HEK293 (cell line): ENCODE data around the gene MSI2.

ENCODE experiments used
- CTCF ChIA-PET: fragments of 350-600 bp; formaldehyde crosslinking; extraction: SDS; loops from one replicate; lab custom pipeline; 2021; ENCODE audit warnings: antibody characterized with exemption; lab: Yijun Ruan, JAX
- POLR2A ChIA-PET: fragments of 300-600 bp; formaldehyde crosslinking; extraction: SDS; loops from one replicate; lab custom pipeline; 2020; ENCODE audit warnings: antibody characterized with exemption, inconsistent platforms; lab: Yijun Ruan, JAX
- H3K27ac ChIP-seq: fragments of 200-500 bp; sonication (Bioruptor generic); 2 replicates; pipeline ENCODE4 v1.5.1; 2014; ENCODE audit warnings: low read depth, low read length, control low read depth, inconsistent platforms; ENCODE audit errors: extremely low read depth
- H3K36me3 ChIP-seq, 2 experiments: fragments of 200-500 bp in 1 of 2; sonication (Bioruptor generic) in 1 of 2; 1 replicate in 1 of 2; 2 replicates in 1 of 2; pipeline ENCODE4 v1.5.1; 2014 to 2017; ENCODE audit warnings: inconsistent platforms in 2 of 2, low read length in 2 of 2; ENCODE audit not compliant: control insufficient read depth in 2 of 2, insufficient read depth in 1 of 2
- H3K4me1 ChIP-seq: fragments of 200-500 bp; sonication (Bioruptor generic); 2 replicates; pipeline ENCODE4 v1.5.1; 2014; ENCODE audit warnings: mild to moderate bottlenecking, low read length, inconsistent platforms; ENCODE audit not compliant: control insufficient read depth, insufficient read depth
- H3K4me3 ChIP-seq: 2 replicates; pipeline ENCODE4 v1.5.1; 2011; ENCODE audit warnings: low read depth, mild to moderate bottlenecking, control low read depth, low read length, moderate library complexity
- H3K9me3 ChIP-seq: fragments of 200-500 bp; sonication (Bioruptor generic); 2 replicates; pipeline ENCODE4 v1.5.1; 2014; ENCODE audit warnings: low read depth, low read length, inconsistent platforms; ENCODE audit not compliant: control insufficient read depth, insufficient read depth
- GLI4 ChIP-seq: fragments of 450-650 bp; formaldehyde crosslinking; IDR thresholded peaks from 2 replicates; pipeline ENCODE4 v1.5.1; 2016; ENCODE audit warnings: missing biosample characterization, missing genetic modification characterization
- GLIS1 ChIP-seq: fragments of 450-650 bp; formaldehyde crosslinking; IDR thresholded peaks from 2 replicates; pipeline ENCODE4 v1.5.1; 2016; ENCODE audit warnings: missing biosample characterization, missing genetic modification characterization
- IKZF3 ChIP-seq: fragments of 450-650 bp; IDR thresholded peaks from 2 replicates; pipeline ENCODE4 v1.5.0; 2018; ENCODE audit warnings: missing biosample characterization, mild to moderate bottlenecking, missing genetic modification characterization, moderate library complexity
- PRDM2 ChIP-seq: fragments of 450-650 bp; formaldehyde crosslinking; IDR thresholded peaks from 2 replicates; pipeline ENCODE4 v1.5.1; 2016; ENCODE audit warnings: missing biosample characterization, missing genetic modification characterization, borderline replicate concordance
- SETDB1 ChIP-seq: IDR thresholded peaks from one replicate; pipeline ENCODE4 v1.6.1; 2017; ENCODE audit warnings: mild to moderate bottlenecking, low read length, moderate library complexity, mixed read lengths; ENCODE audit not compliant: insufficient read length
- ZBTB17 ChIP-seq: fragments of 450-650 bp; formaldehyde crosslinking; IDR thresholded peaks from 2 replicates; pipeline ENCODE4 v1.5.1; 2016; ENCODE audit warnings: missing biosample characterization, missing genetic modification characterization
- ZIC2 ChIP-seq: fragments of 450-650 bp; formaldehyde crosslinking; IDR thresholded peaks from 2 replicates; pipeline ENCODE4 v1.5.1; 2016; ENCODE audit warnings: missing biosample characterization, missing genetic modification characterization
- ZNF18 ChIP-seq: fragments of 450-650 bp; formaldehyde crosslinking; IDR thresholded peaks from 2 replicates; pipeline ENCODE4 v1.5.1; 2016; ENCODE audit warnings: missing biosample characterization, missing genetic modification characterization
- ZNF24 ChIP-seq: fragments of 450-650 bp; formaldehyde crosslinking; IDR thresholded peaks from 2 replicates; pipeline ENCODE4 v1.5.1; 2016; ENCODE audit warnings: missing biosample characterization, missing genetic modification characterization
- ZNF341 ChIP-seq: fragments of 450-650 bp; formaldehyde crosslinking; IDR thresholded peaks from 2 replicates; pipeline ENCODE4; 2016; ENCODE audit warnings: low read depth, missing biosample characterization, missing genetic modification characterization
- ZNF548 ChIP-seq: fragments of 450-650 bp; formaldehyde crosslinking; IDR thresholded peaks from 2 replicates; pipeline ENCODE4 v1.5.1; 2016; ENCODE audit warnings: missing biosample characterization, missing genetic modification characterization
- ZNF555 ChIP-seq: fragments of 450-650 bp; formaldehyde crosslinking; conservative IDR thresholded peaks from 2 replicates; pipeline ENCODE4 v1.5.1; 2017; ENCODE audit warnings: missing biosample characterization, mild to moderate bottlenecking, missing genetic modification characterization, inconsistent platforms
- ZNF558 ChIP-seq: fragments of 450-650 bp; formaldehyde crosslinking; IDR thresholded peaks from 2 replicates; pipeline ENCODE4 v1.5.1; 2016; ENCODE audit warnings: missing biosample characterization, missing genetic modification characterization
- ZNF596 ChIP-seq: fragments of 450-650 bp; IDR thresholded peaks from 2 replicates; pipeline ENCODE4 v1.5.0; 2018; ENCODE audit warnings: missing biosample characterization, mild to moderate bottlenecking, missing genetic modification characterization, moderate library complexity
- ZNF626 ChIP-seq: fragments of 450-650 bp; sonication (Bioruptor Pico); formaldehyde crosslinking; IDR thresholded peaks from 2 replicates; pipeline ENCODE4 v1.5.1; 2018; ENCODE audit warnings: missing biosample characterization, missing genetic modification characterization, inconsistent platforms
- ZNF654 ChIP-seq: fragments of 450-650 bp; formaldehyde crosslinking; IDR thresholded peaks from 2 replicates; pipeline ENCODE4 v1.5.1; 2016; ENCODE audit warnings: low read depth, missing biosample characterization, missing genetic modification characterization
- ZNF664 ChIP-seq: fragments of 450-650 bp; formaldehyde crosslinking; IDR thresholded peaks from 2 replicates; pipeline ENCODE4 v1.5.1; 2016; ENCODE audit warnings: missing biosample characterization, missing genetic modification characterization
- ZNF704 ChIP-seq: fragments of 450-650 bp; formaldehyde crosslinking; IDR thresholded peaks from 2 replicates; pipeline ENCODE4 v1.5.1; 2016; ENCODE audit warnings: missing biosample characterization, missing genetic modification characterization
- ZNF777 ChIP-seq: fragments of 450-650 bp; formaldehyde crosslinking; IDR thresholded peaks from 2 replicates; pipeline ENCODE4 v1.5.1; 2017; ENCODE audit warnings: missing biosample characterization, missing genetic modification characterization, borderline replicate concordance
- TF ChIP-seq, protein P1 (sequence below): fragments of 450-650 bp; formaldehyde crosslinking; conservative IDR thresholded peaks from 2 replicates; pipeline ENCODE4 v1.5.1; 2016; ENCODE audit warnings: low read depth, missing biosample characterization, missing genetic modification characterization

The MSI2 gene

GRCh38 chr17:57541472-57542394 is 285.4 kb downstream of the MSI2 start (continued):
- TF ChIP-seq ZNF18 (tag by site-specific recombination) (no peak), ZNF558 (tag by site-specific recombination) (no peak), ZNF555 (tag by site-specific recombination) (no peak), ZNF654 (tag by site-specific recombination) (no peak), ZBTB17 (peak; percentile 98), ZNF341 (tag by site-specific recombination) (no peak)
- TF ChIP-seq, protein P1, sequence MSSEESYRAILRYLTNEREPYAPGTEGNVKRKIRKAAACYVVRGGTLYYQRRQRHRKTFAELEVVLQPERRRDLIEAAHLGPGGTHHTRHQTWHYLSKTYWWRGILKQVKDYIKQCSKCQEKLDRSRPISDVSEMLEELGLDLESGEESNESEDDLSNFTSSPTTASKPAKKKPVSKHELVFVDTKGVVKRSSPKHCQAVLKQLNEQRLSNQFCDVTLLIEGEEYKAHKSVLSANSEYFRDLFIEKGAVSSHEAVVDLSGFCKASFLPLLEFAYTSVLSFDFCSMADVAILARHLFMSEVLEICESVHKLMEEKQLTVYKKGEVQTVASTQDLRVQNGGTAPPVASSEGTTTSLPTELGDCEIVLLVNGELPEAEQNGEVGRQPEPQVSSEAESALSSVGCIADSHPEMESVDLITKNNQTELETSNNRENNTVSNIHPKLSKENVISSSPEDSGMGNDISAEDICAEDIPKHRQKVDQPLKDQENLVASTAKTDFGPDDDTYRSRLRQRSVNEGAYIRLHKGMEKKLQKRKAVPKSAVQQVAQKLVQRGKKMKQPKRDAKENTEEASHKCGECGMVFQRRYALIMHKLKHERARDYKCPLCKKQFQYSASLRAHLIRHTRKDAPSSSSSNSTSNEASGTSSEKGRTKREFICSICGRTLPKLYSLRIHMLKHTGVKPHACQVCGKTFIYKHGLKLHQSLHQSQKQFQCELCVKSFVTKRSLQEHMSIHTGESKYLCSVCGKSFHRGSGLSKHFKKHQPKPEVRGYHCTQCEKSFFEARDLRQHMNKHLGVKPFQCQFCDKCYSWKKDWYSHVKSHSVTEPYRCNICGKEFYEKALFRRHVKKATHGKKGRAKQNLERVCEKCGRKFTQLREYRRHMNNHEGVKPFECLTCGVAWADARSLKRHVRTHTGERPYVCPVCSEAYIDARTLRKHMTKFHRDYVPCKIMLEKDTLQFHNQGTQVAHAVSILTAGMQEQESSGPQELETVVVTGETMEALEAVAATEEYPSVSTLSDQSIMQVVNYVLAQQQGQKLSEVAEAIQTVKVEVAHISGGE (tag by site-specific recombination), result no peak
- TF ChIP-seq, all 188 proteins: peak for 60

DNA sequence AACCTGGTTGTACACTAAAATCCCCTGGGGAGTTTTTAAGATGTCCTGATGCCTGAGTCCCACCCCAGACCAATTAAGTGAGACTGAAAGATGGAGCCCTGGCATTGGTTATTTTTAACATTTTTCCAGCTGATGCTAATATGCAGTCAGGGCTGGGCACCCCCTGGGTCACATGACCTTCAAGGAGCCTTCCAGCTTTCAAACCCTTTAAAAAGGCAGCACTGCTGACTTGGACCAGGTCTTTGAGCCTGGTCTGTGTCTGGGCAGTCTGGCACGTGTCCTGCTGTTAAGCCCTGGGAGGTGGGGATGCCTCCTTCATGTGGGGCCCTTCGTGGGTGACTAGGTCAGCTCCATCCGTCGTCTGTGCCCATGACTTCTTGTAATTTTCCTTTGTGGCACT is 286.2 kb downstream of the MSI2 start:
- ChIA-PET POLR2A (interaction anchor here (0.6 kb wide), 1 partner anchor 207 kb away, joined by 6 read pairs; no protein-coding TSS in a partner anchor), CTCF (interaction anchor here (1.1 to 3.8 kb wide), 5 partner anchors 10 to 299 kb away, joined by 4 to 19 read pairs (median 6); no protein-coding TSS in a partner anchor)
- H3K4me1 ChIP-seq, result peaks cover 84% of the 10 kb centered on the region
- no peaks in the 10 kb centered on the region for H3K36me3 ChIP-seq
- TF ChIP-seq ZIC2 (peak; percentile 3; the same call in 1 of the 2 replicates), ZNF548 (tag by site-specific recombination) (no peak), GLIS1 (tag by site-specific recombination) (peak; percentile 77), ZNF664 (no peak)
- H3K9me3 ChIP-seq, result no peaks in the 10 kb centered on the region
- no peak overlapping the region for H3K4me3 ChIP-seq
- H3K27ac ChIP-seq, result peak overlapping the region; percentile 42; the same call in 1 of the 2 replicates

DNA sequence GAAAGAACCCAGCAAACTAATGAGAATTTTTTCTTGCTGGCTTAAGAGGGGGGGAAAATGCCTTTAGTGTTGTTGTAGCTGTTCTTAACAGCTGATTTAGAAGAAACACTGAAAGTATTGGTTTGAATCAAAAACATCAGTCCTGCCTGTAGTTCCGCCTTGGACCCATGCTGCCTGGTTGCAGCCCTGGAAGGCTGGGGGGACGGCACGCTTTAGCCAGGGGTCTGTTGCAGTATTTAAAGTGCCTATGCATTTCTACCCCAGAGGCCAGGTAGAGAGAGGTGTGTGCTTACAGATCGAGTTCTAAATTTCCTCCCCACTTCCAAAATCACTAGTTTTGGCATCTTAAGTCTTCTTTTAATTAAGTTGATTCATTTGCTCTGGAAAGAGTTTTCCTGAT is 286.9 kb downstream of the MSI2 start:
- peaks cover 84% of the 10 kb centered on the region for H3K4me1 ChIP-seq
- TF ChIP-seq ZNF777 (tag by site-specific recombination) (no peak), ZNF24 (tag by site-specific recombination) (no peak), ZNF596 (no peak), PRDM2 (tag by site-specific recombination) (no peak), GLI4 (no peak), ZNF626 (tag by site-specific recombination) (no peak), ZNF704 (tag by site-specific recombination) (no peak), IKZF3 (no peak), SETDB1 (no peak)

More for the DNA sequence above, 286.9 kb downstream of the MSI2 start:
- Histone ChIP-seq H3K27ac (no peak overlapping the region; the same call in 1 of the 2 replicates), H3K4me3 (no peak overlapping the region), H3K9me3 (no peaks in the 10 kb centered on the region), H3K36me3 (no peaks in the 10 kb centered on the region)
- ChIA-PET POLR2A (no interaction called here), CTCF (interaction anchor here (0.7 to 3.8 kb wide), 6 partner anchors 9 to 300 kb away, joined by 3 to 19 read pairs (median 5); no protein-coding TSS in a partner anchor)
